Subcutaneous abdominal adipose tissue (tissue), 5 donors: ENCODE results near the gene TSPAN14.

ENCODE experiments used
- H3K27ac ChIP-seq: one replicate; pipeline ENCODE4 v1.7.0; 2013; ENCODE audit warnings: low read depth, mild to moderate bottlenecking, inconsistent platforms, low read length, moderate library complexity
- H3K27me3 ChIP-seq, 5 donors: one replicate each; pipeline ENCODE4 v1.7.0; 2013; ENCODE audit warnings: low read length in 5 of 5, inconsistent platforms in 1 of 5; ENCODE audit not compliant: control insufficient read depth in 5 of 5, insufficient read depth in 4 of 5
- H3K36me3 ChIP-seq, 5 donors: one replicate each; pipeline ENCODE4 v1.7.0; 2013; ENCODE audit warnings: low read length in 5 of 5; ENCODE audit not compliant: control insufficient read depth in 5 of 5, insufficient read depth in 5 of 5
- H3K4me1 ChIP-seq, 5 donors: one replicate each; pipeline ENCODE4 v1.7.0; 2013; ENCODE audit warnings: low read length in 5 of 5, mild to moderate bottlenecking in 3 of 5, moderate library complexity in 1 of 5; ENCODE audit not compliant: control insufficient read depth in 5 of 5, insufficient read depth in 5 of 5
- H3K4me3 ChIP-seq, 5 donors: one replicate each; pipeline ENCODE4 v1.7.0; 2013; ENCODE audit warnings: low read length in 5 of 5, low read depth in 1 of 5
- H3K9ac ChIP-seq, 5 donors: one replicate each; pipeline ENCODE4 v1.7.0; 2013; ENCODE audit warnings: low read length in 5 of 5, mild to moderate bottlenecking in 4 of 5, moderate library complexity in 3 of 5
- H3K9me3 ChIP-seq, 5 donors: one replicate each; pipeline ENCODE4 v1.7.0; 2013; ENCODE audit warnings: low read length in 5 of 5; ENCODE audit not compliant: control insufficient read depth in 5 of 5
- donor health status: healthy.
- donor health status: healthy.
- donor health status: healthy.
- donor health status: healthy.
- donor health status: healthy.

The TSPAN14 gene

DNA sequence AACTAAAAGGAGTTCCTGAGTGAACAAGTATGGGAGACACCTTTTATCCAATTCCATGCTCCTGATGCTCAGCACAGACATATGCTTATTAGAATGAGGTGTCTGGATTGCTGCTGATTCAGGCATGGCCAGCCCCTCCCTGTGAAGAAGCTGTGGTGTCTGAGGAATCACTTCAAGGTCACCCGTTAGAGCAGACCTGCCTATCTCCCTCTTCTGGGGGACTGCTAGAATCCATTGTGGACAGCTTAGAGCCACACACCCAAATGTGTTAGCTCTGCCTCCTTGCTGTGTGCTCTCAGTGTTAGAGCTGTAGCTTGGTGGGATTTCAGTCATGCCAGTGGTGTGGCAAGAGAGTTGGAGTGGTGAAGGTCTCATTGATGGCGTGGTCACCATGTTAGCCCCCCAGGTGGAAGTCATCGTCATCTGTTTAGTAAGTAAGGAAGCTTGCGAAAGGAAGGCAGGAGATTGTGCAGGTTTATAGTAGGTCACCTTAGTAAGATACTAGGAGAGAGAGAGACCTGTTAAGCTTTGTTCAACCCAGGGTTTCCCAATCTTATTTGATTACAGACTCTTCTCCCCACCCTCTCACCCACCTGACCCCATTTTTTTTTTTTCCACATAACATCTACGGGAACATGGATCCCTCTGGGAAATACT is 32.9 kb upstream of the TSPAN14 start:
- H3K9ac ChIP-seq: peak overlapping the region in 1 of 5 donors; percentile 56
- H3K27me3 ChIP-seq: no peaks in the 10 kb centered on the region
- no peaks in the 10 kb centered on the region for H3K9me3 ChIP-seq
- H3K27ac ChIP-seq: peak overlapping the region; percentile 28
- H3K36me3 ChIP-seq: peaks cover 22 to 60% (median 54%) of the 10 kb centered on the region in 5 donors
- no peak overlapping the region for H3K4me3 ChIP-seq
- peaks cover 7 to 49% (median 39%) of the 10 kb centered on the region in 5 donors for H3K4me1 ChIP-seq

DNA sequence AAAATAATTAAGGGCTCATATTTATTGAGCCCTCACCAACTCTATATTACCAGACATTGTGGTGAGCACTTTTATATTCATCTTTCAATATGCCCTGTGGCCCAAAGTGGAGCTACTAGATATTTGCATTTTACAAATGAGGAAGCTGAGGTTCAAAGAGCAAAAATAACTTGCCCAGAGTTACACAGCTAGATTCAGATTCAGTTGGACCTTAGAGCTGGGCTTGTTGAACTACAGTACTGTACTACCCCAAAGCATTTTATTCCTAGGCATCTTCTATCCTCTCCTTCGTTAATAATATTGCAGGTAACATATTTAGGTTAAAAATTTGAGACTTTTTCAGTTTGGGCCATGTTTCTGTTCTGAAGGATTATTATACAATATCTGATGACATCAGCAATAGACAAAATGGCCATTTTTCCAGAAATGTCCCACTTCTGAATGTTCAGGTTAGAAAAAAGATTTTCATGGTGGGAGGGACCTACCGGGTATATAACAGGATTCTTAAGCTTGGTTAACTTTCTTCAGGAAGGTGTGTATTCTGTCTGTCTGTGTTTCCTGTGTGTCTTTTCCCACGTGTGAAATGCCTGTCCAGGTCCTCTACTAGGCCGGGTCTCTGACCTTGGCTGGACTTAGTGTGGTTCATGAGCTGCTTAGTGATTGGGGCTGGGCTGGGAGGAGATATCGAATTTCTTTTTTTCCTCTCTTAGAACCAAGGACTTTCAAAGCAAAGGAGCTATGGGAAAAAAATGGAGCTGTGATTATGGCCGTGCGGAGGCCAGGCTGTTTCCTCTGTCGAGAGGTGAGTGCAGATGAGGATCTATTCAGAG is 32.2 kb upstream of the TSPAN14 start:
- H3K36me3 ChIP-seq: peaks cover 26 to 68% (median 62%) of the 10 kb centered on the region in 5 donors
- H3K9me3 ChIP-seq: no peaks in the 10 kb centered on the region
- no peak overlapping the region for H3K4me3 ChIP-seq
- peak overlapping the region; percentile 43 for H3K27ac ChIP-seq
- no peaks in the 10 kb centered on the region for H3K27me3 ChIP-seq
- H3K4me1 ChIP-seq: peaks cover 0 to 42% (median 31%) of the 10 kb centered on the region in 5 donors
- H3K9ac ChIP-seq: no peak overlapping the region

DNA sequence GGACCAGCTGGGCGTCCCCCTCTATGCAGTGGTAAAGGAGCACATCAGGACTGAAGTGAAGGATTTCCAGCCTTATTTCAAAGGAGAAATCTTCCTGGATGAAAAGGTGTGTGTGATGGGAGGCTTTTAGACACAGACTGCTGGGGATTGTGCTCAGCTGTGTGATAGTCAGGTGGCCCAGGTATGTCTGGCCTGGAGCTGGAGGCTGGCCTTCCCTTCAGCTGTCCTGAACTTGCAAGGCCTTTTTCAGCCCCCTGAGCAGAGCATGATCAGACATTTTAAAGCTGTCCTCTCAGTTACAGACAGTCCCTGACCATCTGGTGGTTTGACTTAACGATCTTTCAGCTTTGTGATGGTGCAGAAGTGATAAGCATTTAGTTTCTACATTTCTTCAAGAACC is 28.2 kb upstream of the TSPAN14 start:
- Histone ChIP-seq H3K9ac (no peak overlapping the region), H3K4me3 (no peak overlapping the region), H3K4me1 (peaks cover 0 to 14% (median 8%) of the 10 kb centered on the region in 5 donors), H3K36me3 (peaks cover 29 to 95% (median 81%) of the 10 kb centered on the region in 5 donors), H3K9me3 (no peaks in the 10 kb centered on the region), H3K27me3 (no peaks in the 10 kb centered on the region), H3K27ac (peak overlapping the region; percentile 37)

DNA sequence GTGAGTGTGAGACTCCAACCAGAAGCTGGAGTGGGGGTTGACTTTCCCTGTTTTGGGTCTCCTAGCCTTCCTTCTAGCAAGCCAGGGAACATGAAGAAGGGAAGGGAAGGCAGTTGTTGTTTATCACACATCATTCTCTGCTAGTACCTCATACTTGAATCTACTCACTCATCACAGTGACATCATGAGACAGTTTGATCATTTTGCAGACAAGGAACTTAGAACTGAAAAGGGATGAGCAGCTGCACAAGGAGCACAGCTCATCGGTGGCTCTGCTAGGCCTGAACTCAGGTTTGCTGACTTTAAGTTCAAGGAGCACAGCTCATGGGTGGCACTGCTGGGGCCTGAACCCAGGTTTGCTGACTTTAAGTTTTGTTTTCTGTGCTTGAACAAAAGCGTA is 26.6 kb upstream of the TSPAN14 start:
- peaks cover 30 to 94% (median 82%) of the 10 kb centered on the region in 5 donors for H3K36me3 ChIP-seq
- no peaks in the 10 kb centered on the region for H3K9me3 ChIP-seq
- H3K9ac ChIP-seq: peak overlapping the region in 1 of 5 donors; percentile 20
- H3K4me3 ChIP-seq: no peak overlapping the region
- no peaks in the 10 kb centered on the region for H3K27me3 ChIP-seq
- H3K27ac ChIP-seq: no peak overlapping the region
- peaks cover 0 to 3% (median 0%) of the 10 kb centered on the region in 5 donors for H3K4me1 ChIP-seq

DNA sequence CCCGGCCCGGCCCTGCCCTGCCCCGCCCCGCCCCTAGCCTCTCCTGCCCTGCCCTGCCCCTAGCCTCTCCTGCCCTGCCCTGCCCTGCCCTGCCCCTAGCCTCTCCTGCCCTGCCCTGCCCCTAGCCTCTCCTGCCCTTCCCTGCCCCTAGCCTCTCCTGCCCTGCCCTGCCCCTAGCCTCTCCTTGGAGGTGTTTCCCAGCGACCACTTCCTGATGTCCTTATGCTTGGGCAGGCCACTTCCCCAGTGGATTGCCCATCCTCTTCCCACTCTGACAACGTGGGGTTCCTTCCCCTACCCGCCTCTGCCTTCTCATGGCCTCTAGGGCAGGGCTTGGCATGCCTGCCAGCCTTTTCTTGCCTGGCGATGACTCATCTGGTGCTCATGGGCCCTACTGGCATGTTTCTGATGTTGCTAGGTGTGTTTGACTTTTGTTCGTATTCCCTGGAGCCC is 24.6 kb upstream of the TSPAN14 start:
- Histone ChIP-seq H3K9me3 (no peaks in the 10 kb centered on the region), H3K4me1 (peaks cover 0 to 3% (median 0%) of the 10 kb centered on the region in 5 donors), H3K27me3 (no peaks in the 10 kb centered on the region), H3K36me3 (peaks cover 30 to 92% (median 75%) of the 10 kb centered on the region in 5 donors), H3K27ac (peak overlapping the region; percentile 49), H3K4me3 (no peak overlapping the region), H3K9ac (no peak overlapping the region)

DNA sequence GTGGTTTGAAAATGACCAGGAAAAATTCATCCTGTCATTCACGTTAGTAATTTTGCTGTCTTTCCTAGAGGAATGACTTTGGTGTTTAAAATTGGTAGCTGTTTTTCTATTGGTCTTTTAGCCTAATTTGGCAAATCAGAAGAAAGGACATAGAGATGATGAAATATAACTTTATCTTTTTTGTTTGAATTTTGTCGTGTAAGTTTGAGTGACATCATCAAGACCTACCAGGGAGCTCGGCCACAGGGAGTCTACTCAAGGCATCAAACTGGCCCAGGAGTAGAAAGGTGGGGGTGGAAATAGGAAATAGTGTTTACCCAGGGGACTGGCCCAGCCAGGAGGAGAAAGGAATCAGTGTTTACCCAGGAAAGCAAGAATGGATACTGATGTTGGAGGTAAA is 21.0 kb upstream of the TSPAN14 start:
- H3K4me1 ChIP-seq: peaks cover 0 to 26% (median 18%) of the 10 kb centered on the region in 5 donors
- H3K9ac ChIP-seq: no peak overlapping the region
- H3K9me3 ChIP-seq: no peaks in the 10 kb centered on the region
- peak overlapping the region; percentile 21 for H3K27ac ChIP-seq
- no peaks in the 10 kb centered on the region for H3K27me3 ChIP-seq
- H3K36me3 ChIP-seq: peaks cover 19 to 57% (median 41%) of the 10 kb centered on the region in 5 donors
- no peak overlapping the region for H3K4me3 ChIP-seq

DNA sequence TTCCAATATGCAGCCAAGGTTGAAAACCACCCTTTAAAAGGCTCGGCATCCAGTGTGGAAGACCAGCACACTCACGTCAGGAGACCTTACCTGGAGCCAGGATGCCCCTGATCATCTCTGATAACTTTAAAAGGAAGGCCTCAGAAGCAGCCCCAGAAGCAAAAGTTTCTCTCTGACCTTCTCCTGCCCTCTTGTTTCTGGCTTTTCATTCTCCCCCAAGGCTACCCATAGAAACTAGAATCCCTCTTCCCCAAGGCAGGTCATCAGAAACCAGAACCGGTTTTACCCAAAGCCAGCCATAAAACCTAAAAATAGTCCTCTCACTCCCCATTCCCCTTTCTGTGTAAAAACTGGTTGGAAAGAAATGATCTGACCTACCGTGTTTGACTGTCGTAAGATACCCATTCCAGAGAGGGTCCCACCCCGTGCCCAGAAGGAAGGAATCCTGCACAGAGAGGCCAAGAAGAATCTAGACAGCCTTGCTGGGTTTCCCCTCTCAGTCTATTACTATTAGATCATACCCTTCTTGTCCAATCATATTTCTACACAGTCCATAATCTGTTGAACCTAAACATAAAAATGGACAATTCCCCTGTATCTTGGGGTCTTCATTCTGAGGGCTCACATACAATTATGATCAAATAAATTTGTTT is 17.5 kb upstream of the TSPAN14 start:
- peak overlapping the region; percentile 73 for H3K27ac ChIP-seq
- H3K36me3 ChIP-seq: peaks cover 8 to 27% (median 16%) of the 10 kb centered on the region in 5 donors
- H3K27me3 ChIP-seq: no peaks in the 10 kb centered on the region
- no peak overlapping the region for H3K4me3 ChIP-seq
- no peaks in the 10 kb centered on the region for H3K9me3 ChIP-seq
- H3K4me1 ChIP-seq: peaks cover 2 to 42% (median 31%) of the 10 kb centered on the region in 5 donors
- peak overlapping the region in 2 of 5 donors; percentile 32 to 41 for H3K9ac ChIP-seq

- no peaks in the 10 kb centered on the region for H3K27me3 ChIP-seq
- peak overlapping the region in 1 of 5 donors; percentile 41 for H3K9ac ChIP-seq
- H3K36me3 ChIP-seq: peaks cover 6 to 21% (median 9%) of the 10 kb centered on the region in 5 donors
- H3K4me1 ChIP-seq: peaks cover 2 to 46% (median 35%) of the 10 kb centered on the region in 5 donors
- H3K27ac ChIP-seq: peak overlapping the region; percentile 73
- no peak overlapping the region for H3K4me3 ChIP-seq
- no peaks in the 10 kb centered on the region for H3K9me3 ChIP-seq
These were observed 16.9 kb upstream of the TSPAN14 start for GRCh38 chr10:80437227-80437626.

GRCh38 chr10:80441831-80442230 is 12.3 kb upstream of the TSPAN14 start:
- Histone ChIP-seq H3K9ac (no peak overlapping the region), H3K9me3 (no peaks in the 10 kb centered on the region), H3K27ac (no peak overlapping the region), H3K36me3 (no peaks in the 10 kb centered on the region), H3K4me1 (peaks cover 13 to 67% (median 54%) of the 10 kb centered on the region in 5 donors), H3K27me3 (no peaks in the 10 kb centered on the region), H3K4me3 (no peak overlapping the region)
